Nephron progenitor cell (in vitro differentiated cells): ENCODE results near the gene SPATA25.

Experiments used
- DNase-seq: peaks from one replicate; pipeline ENCODE4 v3.0.0; 2021
- H3K27ac Mint-ChIP-seq: 2 replicates; pipeline ENCODE4 v1.8.0; 2021; ENCODE audit warnings: mild to moderate bottlenecking, moderate library complexity, mixed read lengths
- H3K27me3 Mint-ChIP-seq: 2 replicates; pipeline ENCODE4 v1.8.0; 2021; ENCODE audit warnings: mild to moderate bottlenecking, low read depth, mixed read lengths; ENCODE audit not compliant: poor library complexity
- H3K36me3 Mint-ChIP-seq: 2 replicates; pipeline ENCODE4 v1.8.0; 2021; ENCODE audit warnings: low read depth, mixed read lengths
- H3K4me1 Mint-ChIP-seq: 2 replicates; pipeline ENCODE4 v1.8.0; 2021; ENCODE audit warnings: mixed read lengths
- H3K4me3 Mint-ChIP-seq: 2 replicates; pipeline ENCODE4 v1.8.0; 2021; ENCODE audit warnings: mild to moderate bottlenecking, moderate library complexity, mixed read lengths
- H3K9me3 Mint-ChIP-seq: 2 replicates; pipeline ENCODE4 v1.8.0; 2021; ENCODE audit warnings: mild to moderate bottlenecking, moderate library complexity, mixed read lengths
- TF ChIP-seq, protein P1 (sequence below): fragments of 200-600 bp; sonication (generic); IDR thresholded peaks from 2 replicates; pipeline ENCODE4 v1.5.0; 2021; ENCODE audit warnings: antibody characterized with exemption

Gene SPATA25

DNA sequence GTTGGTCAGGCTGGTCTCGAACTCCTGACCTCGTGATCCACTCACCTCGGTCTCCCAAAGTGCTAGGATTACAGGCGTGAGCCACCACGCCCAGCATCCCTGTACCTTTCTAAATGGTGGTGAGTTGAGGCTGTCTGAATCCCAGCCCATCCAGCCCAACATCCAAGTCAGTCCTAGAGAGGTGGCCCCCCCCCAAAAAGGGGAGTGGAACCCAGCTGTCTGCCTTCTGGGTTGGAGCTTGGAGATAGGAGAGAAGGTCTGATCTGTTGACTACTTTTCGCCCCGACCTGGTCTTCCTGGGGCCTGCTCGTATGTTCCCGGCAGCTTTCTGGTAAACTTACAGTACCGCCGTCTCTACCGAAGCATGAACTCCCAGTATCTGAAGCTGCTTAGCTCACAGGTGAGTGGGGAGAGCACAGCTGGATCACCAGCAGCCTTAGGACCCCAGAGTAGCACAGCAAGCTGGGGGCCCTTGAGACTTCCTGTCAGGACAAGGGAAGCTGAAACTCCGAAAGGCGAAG is 9.3 kb upstream of the SPATA25 start:
- Mint-ChIP-seq H3K4me3 (no peak overlapping the region), H3K36me3 (peaks cover 15% of the 10 kb centered on the region)
- no peak for DNase-seq

DNA sequence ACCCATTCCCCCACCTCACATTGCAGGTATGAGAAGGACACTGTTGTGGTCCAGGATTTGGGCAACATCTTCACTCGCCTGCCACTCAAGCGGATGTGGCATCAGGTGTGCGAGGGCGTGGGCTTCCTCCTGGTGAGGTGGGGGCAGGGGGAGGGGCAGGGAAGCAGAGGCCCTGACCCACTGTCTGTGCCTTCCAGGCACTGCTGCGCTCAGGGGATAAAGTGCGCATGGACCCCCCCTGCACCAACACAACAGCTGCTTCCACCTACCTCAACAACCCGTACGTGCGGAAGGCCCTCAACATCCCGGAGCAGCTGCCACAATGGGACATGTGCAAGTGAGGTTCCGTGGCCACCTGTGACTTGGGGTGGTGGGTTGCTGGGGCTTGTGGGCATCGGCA is 7.4 kb upstream of the SPATA25 start:
- H3K36me3 Mint-ChIP-seq = peaks cover 15% of the 10 kb centered on the region
- TF ChIP-seq, protein P1, sequence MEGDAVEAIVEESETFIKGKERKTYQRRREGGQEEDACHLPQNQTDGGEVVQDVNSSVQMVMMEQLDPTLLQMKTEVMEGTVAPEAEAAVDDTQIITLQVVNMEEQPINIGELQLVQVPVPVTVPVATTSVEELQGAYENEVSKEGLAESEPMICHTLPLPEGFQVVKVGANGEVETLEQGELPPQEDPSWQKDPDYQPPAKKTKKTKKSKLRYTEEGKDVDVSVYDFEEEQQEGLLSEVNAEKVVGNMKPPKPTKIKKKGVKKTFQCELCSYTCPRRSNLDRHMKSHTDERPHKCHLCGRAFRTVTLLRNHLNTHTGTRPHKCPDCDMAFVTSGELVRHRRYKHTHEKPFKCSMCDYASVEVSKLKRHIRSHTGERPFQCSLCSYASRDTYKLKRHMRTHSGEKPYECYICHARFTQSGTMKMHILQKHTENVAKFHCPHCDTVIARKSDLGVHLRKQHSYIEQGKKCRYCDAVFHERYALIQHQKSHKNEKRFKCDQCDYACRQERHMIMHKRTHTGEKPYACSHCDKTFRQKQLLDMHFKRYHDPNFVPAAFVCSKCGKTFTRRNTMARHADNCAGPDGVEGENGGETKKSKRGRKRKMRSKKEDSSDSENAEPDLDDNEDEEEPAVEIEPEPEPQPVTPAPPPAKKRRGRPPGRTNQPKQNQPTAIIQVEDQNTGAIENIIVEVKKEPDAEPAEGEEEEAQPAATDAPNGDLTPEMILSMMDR = no peak
- no peaks in the 10 kb centered on the region for H3K9me3 Mint-ChIP-seq
- no peak overlapping the region for H3K4me3 Mint-ChIP-seq
- peaks cover 22% of the 10 kb centered on the region for H3K4me1 Mint-ChIP-seq
- DNase-seq = no peak
- H3K27me3 Mint-ChIP-seq = no peaks in the 10 kb centered on the region
- no peak overlapping the region for H3K27ac Mint-ChIP-seq

More for the DNA sequence above, 9.3 kb upstream of the SPATA25 start:
- H3K27me3 Mint-ChIP-seq = no peaks in the 10 kb centered on the region
- peaks cover 17% of the 10 kb centered on the region for H3K4me1 Mint-ChIP-seq
- no peaks in the 10 kb centered on the region for H3K9me3 Mint-ChIP-seq
- H3K27ac Mint-ChIP-seq = no peak overlapping the region
- TF ChIP-seq, protein P1 = no peak

DNA sequence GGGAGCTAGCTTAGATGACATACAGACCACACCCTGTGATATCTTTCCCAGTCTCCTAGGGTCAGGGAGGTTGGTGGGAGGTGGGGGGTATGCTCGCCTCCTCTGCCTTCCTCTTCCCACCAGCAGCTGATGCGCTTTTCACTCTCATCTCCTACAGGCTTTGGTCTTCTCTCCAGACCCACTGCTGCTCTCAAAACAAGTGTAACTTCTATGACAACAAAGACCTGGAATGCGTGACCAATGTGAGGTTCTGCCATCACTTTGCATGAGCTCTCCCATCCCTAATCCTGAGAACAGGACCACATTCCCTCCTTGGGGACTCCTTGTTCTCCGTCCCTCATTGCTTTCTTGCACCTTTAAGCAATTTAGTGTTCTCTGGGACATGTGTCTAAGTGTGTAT is 6.4 kb upstream of the SPATA25 start:
- Mint-ChIP-seq H3K9me3 (no peaks in the 10 kb centered on the region), H3K36me3 (peaks cover 11% of the 10 kb centered on the region), H3K4me1 (peaks cover 24% of the 10 kb centered on the region), H3K27ac (peak overlapping the region; percentile 10), H3K27me3 (peaks cover 3% of the 10 kb centered on the region), H3K4me3 (peak overlapping the region; percentile 43)
- TF ChIP-seq, protein P1 = no peak
- no peak for DNase-seq

DNA sequence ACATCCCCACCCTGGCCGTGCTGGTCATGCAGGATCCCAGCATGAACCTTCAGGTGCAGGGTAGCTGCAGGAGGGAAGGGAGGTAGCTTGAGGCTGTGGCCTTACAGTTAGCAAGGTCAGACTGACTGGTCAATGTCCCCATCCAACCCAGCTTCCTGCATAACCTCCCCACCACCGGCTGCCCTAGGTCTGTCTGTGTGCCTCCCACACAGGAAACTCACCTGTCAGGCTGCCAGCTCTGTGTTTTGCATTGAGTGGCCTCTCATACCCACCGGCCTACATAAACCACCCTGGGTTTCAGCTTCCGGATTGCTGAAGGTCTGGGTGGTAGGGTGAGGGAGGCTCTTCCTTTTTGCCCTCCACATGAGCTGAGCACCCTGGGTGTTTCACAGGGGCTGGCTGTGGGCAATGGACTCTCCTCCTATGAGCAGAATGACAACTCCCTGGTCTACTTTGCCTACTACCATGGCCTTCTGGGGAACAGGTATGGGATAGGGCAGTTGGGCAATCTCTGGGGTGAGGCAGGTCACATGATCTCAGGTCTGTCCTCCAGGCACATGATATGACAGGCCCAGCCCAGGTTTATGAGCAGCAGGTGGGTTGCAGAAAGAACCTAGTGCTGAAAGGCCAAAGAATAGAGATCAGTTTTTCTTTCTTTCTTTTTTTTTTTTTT is 5.5 kb upstream of the SPATA25 start:
- peak overlapping the region; percentile 91 for H3K4me3 Mint-ChIP-seq
- peaks cover 3% of the 10 kb centered on the region for H3K27me3 Mint-ChIP-seq
- H3K9me3 Mint-ChIP-seq = no peaks in the 10 kb centered on the region
- H3K36me3 Mint-ChIP-seq = peaks cover 6% of the 10 kb centered on the region
- TF ChIP-seq, protein P1 = no peak
- no peak for DNase-seq
- peaks cover 24% of the 10 kb centered on the region for H3K4me1 Mint-ChIP-seq
- H3K27ac Mint-ChIP-seq = no peak overlapping the region

DNA sequence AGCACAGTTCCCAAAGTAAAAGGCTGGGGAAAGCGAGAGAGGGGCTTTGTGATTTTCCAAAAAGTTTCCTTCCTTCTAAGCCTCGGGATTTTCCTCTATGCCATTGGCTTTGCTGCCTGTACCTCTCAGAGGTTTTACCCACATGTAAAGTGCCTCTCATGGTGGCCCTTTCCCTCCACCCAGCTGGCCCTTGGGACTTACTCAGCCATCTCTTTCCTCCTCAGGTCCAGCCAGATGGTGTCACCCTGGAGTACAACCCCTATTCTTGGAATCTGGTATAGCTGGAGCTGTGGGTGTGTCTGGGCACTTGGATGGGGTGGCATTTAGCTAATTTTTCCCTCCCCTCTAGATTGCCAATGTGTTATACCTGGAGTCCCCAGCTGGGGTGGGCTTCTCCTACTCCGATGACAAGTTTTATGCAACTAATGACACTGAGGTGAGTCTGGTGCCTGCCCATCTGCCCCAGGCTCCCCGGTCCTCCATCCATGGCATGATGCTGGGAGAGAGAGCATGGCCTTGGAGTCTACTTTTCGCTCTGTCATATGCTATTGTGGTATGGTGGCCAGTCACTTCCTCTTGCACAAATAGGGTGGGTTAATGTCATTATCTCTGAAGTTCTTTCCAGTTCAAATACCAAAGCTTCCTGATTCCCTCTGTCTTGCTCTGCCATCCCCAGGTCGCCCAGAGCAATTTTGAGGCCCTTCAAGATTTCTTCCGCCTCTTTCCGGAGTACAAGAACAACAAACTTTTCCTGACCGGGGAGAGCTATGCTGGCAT is 4.8 kb upstream of the SPATA25 start:
- H3K27ac Mint-ChIP-seq = no peak overlapping the region

More for the DNA sequence above, 4.8 kb upstream of the SPATA25 start:
- peak overlapping the region; percentile 91 for H3K4me3 Mint-ChIP-seq
- H3K27me3 Mint-ChIP-seq = peaks cover 3% of the 10 kb centered on the region
- peaks cover 6% of the 10 kb centered on the region for H3K36me3 Mint-ChIP-seq
- peaks cover 24% of the 10 kb centered on the region for H3K4me1 Mint-ChIP-seq
- DNase-seq = no peak
- H3K9me3 Mint-ChIP-seq = no peaks in the 10 kb centered on the region
- TF ChIP-seq, protein P1 = no peak
